ENCODE measurements around the gene CHST9.

GRCh38 chr18:27211569-27211968 lies 26.5 kb upstream of the CHST9 start:
- TF ChIP-seq CTCF (IDR thresholded peaks at IDR 0.05 in 8 of 11, conservative IDR thresholded peaks at IDR 0.05 in 3 of 11) (no peak), POLR2A (IDR thresholded peaks at IDR 0.05) (no peak)
